Heart left ventricle (tissue), 13 donors: ENCODE data around the gene ZC4H2.

Experiments
- POLR2A ChIP-seq, 2 donors: fragments of 450-650 bp; IDR thresholded peaks; one replicate each; pipeline ENCODE4 v1.6.1; 2017; ENCODE audit warnings: antibody characterized with exemption in 2 of 2, mild to moderate bottlenecking in 2 of 2, moderate library complexity in 2 of 2
- TF ChIP-seq, protein P1 (sequence below), 12 donors: fragments of 200-600 bp; sonication (generic) in 4 of 12; IDR thresholded peaks; one replicate each; pipeline versions ENCODE4 v1.5.0 to v1.8.0; 2018 to 2022; ENCODE audit warnings: antibody characterized with exemption in 12 of 12, mild to moderate bottlenecking in 5 of 12
- donor health status: ischemic (EF 13 %, LVEDD 7.1; RV severe dilation, severe dysfunction).
- donor health status: DM: no; HTN: yes; CAD: no.
- donor health status: DM: no; HTN: no; CAD: no.
- donor health status: ischemic (EF 25% LVEDD 6.9; RV normal size, moderate dysfunction).
- donor health status: ischemic (EF 25% LVEDD 5.7; RV mildly dilated, moderate dysfunction).
- donor health status: ischemic (EF 35%, LVEDD 5.7; RV mildly dilated, moderate dysfunction).
- donor health status: nonischemic (EF 11% LVEDD 7.7; RV severe dilation, severe dysfunction).
- donor health status: DM: yes; HTN: yes; CAD: no.
- donor health status: PGD.
- donor health status: ischemic (EF 29% LVEDD 5.4; RV normal size, mild dysfunction).
- donor health status: nonischemic (EF 23%, LVEDD 6.1; RV moderate dilation, normal function).

GRCh38 chrX:64894454-64895038, 81.7 kb downstream of the ZC4H2 start:
- TF ChIP-seq, protein P1, sequence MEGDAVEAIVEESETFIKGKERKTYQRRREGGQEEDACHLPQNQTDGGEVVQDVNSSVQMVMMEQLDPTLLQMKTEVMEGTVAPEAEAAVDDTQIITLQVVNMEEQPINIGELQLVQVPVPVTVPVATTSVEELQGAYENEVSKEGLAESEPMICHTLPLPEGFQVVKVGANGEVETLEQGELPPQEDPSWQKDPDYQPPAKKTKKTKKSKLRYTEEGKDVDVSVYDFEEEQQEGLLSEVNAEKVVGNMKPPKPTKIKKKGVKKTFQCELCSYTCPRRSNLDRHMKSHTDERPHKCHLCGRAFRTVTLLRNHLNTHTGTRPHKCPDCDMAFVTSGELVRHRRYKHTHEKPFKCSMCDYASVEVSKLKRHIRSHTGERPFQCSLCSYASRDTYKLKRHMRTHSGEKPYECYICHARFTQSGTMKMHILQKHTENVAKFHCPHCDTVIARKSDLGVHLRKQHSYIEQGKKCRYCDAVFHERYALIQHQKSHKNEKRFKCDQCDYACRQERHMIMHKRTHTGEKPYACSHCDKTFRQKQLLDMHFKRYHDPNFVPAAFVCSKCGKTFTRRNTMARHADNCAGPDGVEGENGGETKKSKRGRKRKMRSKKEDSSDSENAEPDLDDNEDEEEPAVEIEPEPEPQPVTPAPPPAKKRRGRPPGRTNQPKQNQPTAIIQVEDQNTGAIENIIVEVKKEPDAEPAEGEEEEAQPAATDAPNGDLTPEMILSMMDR (IDR thresholded peaks at IDR 0.05), result peak in 9 of 12 donors; percentile 9 to 40 (median 36)
- no peak for TF ChIP-seq POLR2A (IDR thresholded peaks at IDR 0.05)
